K562 (cell line): ENCODE results near the gene BTNL8. TPM values are rescaled to one million over a fixed set of nuclear protein-coding genes. Genes with fewer than 3 reads are reported as not detected.

Experiments
- BCL6 ChIP-seq: fragments of 250-450 bp; sonication (Bioruptor Pico); IDR thresholded peaks from 2 replicates; pipeline ENCODE4 v1.4.0; 2020
- DPF2 ChIP-seq: fragments of 450-650 bp; IDR thresholded peaks from 2 replicates; pipeline ENCODE4 v1.6.1; 2016
- HDAC1 ChIP-seq, 2 experiments: fragments of 450-650 bp; IDR thresholded peaks; 2 replicates each; pipeline ENCODE4 v1.6.1; 2016 to 2017; ENCODE audit warnings: inconsistent platforms in 1 of 2, mild to moderate bottlenecking in 1 of 2, moderate library complexity in 1 of 2
- HSF4 ChIP-seq: fragments of 250-450 bp; sonication (Bioruptor Pico); IDR thresholded peaks from 2 replicates; pipeline ENCODE4 v2.1.2; 2022; ENCODE audit warnings: mild to moderate bottlenecking, moderate library complexity, borderline replicate concordance
- RAD21 ChIP-seq, 2 experiments: fragments of 250-450 bp in 1 of 2; fragments of 450-650 bp in 1 of 2; sonication (Bioruptor Pico) in 1 of 2; formaldehyde crosslinking in 1 of 2; IDR thresholded peaks in 1 of 2; conservative IDR thresholded peaks in 1 of 2; 2 replicates each; pipeline versions ENCODE4 v1.4.0 to v1.8.0; 2020 to 2022; ENCODE audit warnings: mild to moderate bottlenecking in 2 of 2, moderate library complexity in 1 of 2
- REST ChIP-seq, 2 experiments: fragments of 450-650 bp; formaldehyde crosslinking in 1 of 2; IDR thresholded peaks; 2 replicates each; pipeline versions ENCODE4 v1.4.0 to v1.6.1; 2014 to 2020; ENCODE audit warnings: mild to moderate bottlenecking in 2 of 2, borderline replicate concordance in 1 of 2, low read depth in 1 of 2
- RNF2 ChIP-seq: sonication (generic); IDR thresholded peaks from 2 replicates; pipeline ENCODE4 v1.6.1; 2016
- ZBTB33 ChIP-seq: sonication (generic); formaldehyde crosslinking; IDR thresholded peaks from 2 replicates; pipeline ENCODE4 v1.8.1; 2023; ENCODE audit warnings: mild to moderate bottlenecking, missing genetic modification reagents
- ZNF347 ChIP-seq: fragments of 450-650 bp; formaldehyde crosslinking; IDR thresholded peaks from 2 replicates; pipeline ENCODE4 v1.4.0; 2020; ENCODE audit warnings: low read depth, mild to moderate bottlenecking, moderate library complexity
- polyA plus RNA-seq, 8 experiments: library from polyadenylated mRNA; depleted of rRNA in 4 of 8; stranded (reverse) in 5 of 8; unstranded in 3 of 8; fragments of >200 nt; fragmentation: Nextera tagmentation in 2 of 8; fragmentation: Illumina TruSeq in 1 of 8; extraction: Ambion mirVana in 2 of 8; extraction: Trizol in 1 of 8; gene quantifications; 2 replicates each; pipeline versions ENCODE4 v1.2.1 to v1.2.3, GENCODE V29; 2011 to 2014; ENCODE audit warnings: inconsistent platforms in 1 of 8, missing spikeins in 1 of 8
- total RNA-seq, 7 experiments: library from RNA; depleted of rRNA in 6 of 7; stranded (reverse); fragments of >200 nt in 6 of 7; fragmentation: Illumina TruSeq in 2 of 7; extraction: Trizol in 2 of 7; gene quantifications; 2 replicates each; pipeline versions ENCODE4 v1.2.1 to v1.2.3, GENCODE V29; 2011 to 2021; ENCODE audit warnings: low replicate concordance in 1 of 7
- TF ChIP-seq, protein P1 (sequence below): fragments of 250-450 bp; sonication (Bioruptor Pico); IDR thresholded peaks from 2 replicates; pipeline ENCODE4 v1.8.0; 2021; ENCODE audit warnings: borderline replicate concordance, mild to moderate bottlenecking, moderate library complexity; ENCODE audit not compliant: poor library complexity, severe bottlenecking

BTNL8 gene
- total and polyA plus RNA-seq, 9 of the 15 experiments (the other 6 are each of a cell fraction or from before 2014, with no cell fraction given), result 0.04 to 0.18 (median 0.07) TPM; not detected in 6

- TF ChIP-seq REST (IDR thresholded peaks at IDR 0.05; ENCODE audit: borderline replicate concordance), result peak; percentile 73
- no peak for TF ChIP-seq REST (CRISPR knock-in tag; IDR thresholded peaks at IDR 0.05; ENCODE audit: low read depth)
- TF ChIP-seq, protein P1, sequence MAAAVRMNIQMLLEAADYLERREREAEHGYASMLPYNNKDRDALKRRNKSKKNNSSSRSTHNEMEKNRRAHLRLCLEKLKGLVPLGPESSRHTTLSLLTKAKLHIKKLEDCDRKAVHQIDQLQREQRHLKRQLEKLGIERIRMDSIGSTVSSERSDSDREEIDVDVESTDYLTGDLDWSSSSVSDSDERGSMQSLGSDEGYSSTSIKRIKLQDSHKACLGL (CRISPR knock-in tag), result peak; percentile 16
- TF ChIP-seq RAD21 (CRISPR knock-in tag; conservative IDR thresholded peaks at IDR 0.05 in 1 of 2, IDR thresholded peaks at IDR 0.05 in 1 of 2), result peak in 1 of 2 experiments; percentile 19; a peak in 1 of 4 replicates
- TF ChIP-seq HSF4, result peak; percentile 32; the same call in 1 of the 2 replicates
- TF ChIP-seq HDAC1 (IDR thresholded peaks at IDR 0.05), result peak in 1 of 2 experiments; percentile 55; a peak in 1 of 4 replicates
- no peak for TF ChIP-seq BCL6 (CRISPR knock-in tag)
- no peak for TF ChIP-seq ZNF347 (CRISPR knock-in tag)
- TF ChIP-seq RNF2, result peak; percentile 80; the same call in 1 of the 2 replicates
- TF ChIP-seq ZBTB33 (CRISPR knock-in tag), result peak; percentile 41
- peak; percentile 87 for TF ChIP-seq DPF2
Measured at GRCh38 chr5:180873615-180874520, 25.1 kb upstream of the BTNL8 start (continued).
